ENCODE data around the gene GNG7. TPM values are rescaled to one million over a fixed set of nuclear protein-coding genes. Genes with fewer than 3 reads are reported as not detected.
"Not testable (repeated sequence)": the region's sequence is repeated elsewhere in the genome, so short reads cannot be mapped to it uniquely, and the experiment has no call there.

GNG7 gene
- total RNA-seq, 1 donor from 2014 or later = 0.64 TPM

- DNase-seq (ENCODE audit: low read depth in 2 of 2) = no peak
Observed at GRCh38 chr19:2625434-2625833, 77.1 kb downstream of the GNG7 start.

GRCh38 chr19:2624537-2625091 lies 77.9 kb downstream of the GNG7 start:
- DNase-seq (ENCODE audit: low read depth in 2 of 2) = no peak

GRCh38 chr19:2623798-2624197 lies 78.7 kb downstream of the GNG7 start:
- DNase-seq (ENCODE audit: low read depth in 2 of 2) = no peak

DNA sequence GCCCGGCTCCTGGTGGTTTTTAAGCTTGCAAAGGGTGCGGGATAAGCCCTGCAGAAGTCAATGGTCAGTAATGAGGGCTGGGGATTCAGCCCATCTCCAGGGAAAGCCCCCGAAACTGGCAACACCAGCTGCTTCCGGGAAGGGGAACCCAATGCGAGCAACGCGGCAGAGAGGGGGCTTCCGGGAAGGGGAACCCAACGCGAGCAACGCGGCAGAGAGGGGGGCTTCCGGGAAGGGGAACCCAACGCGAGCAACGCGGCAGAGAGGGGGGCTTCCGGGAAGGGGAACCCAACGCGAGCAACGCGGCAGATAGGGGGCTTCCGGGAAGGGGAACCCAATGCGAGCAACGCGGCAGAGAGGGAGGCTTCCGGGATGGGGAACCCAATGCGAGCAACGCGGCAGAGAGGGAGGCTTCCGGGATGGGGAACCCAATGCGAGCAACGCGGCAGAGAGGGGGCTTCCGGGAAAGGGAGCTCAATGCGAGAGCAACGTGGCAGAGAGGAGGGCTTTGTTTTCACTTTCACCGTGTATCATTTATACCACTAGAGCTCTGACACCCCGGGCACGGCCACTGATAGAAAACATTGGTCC lies 80.0 kb downstream of the GNG7 start:
- DNase-seq (ENCODE audit: low read depth in 2 of 2) = not testable (repeated sequence)

DNA sequence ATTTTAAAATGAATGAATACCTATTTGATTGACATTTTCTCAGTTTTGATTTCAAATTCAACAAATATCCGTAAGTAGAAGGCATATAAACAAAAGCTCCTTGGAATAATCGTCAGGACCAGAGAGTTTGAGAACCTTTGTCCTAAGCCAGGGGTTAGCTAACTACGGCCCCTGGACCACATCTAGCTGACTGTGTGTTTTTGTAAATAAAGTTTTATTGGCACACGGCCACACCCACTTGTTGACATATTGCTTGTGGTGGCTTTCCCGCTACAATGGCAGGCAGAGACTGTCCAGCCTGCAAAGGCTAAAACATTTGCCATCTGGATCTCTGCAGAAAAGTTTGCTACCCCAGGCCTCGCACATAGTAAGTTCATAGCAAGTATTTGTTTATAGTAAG lies 83.4 kb downstream of the GNG7 start:
- DNase-seq (ENCODE audit: low read depth in 2 of 2) = no peak

- peak in 1 of 2 donors; percentile 63 for DNase-seq (ENCODE audit: low read depth in 2 of 2)
Observed at GRCh38 chr19:2618611-2619010, 83.9 kb downstream of the GNG7 start.

GRCh38 chr19:2617393-2618165 lies 84.9 kb downstream of the GNG7 start:
- no peak for DNase-seq (ENCODE audit: low read depth in 2 of 2)

GRCh38 chr19:2616741-2617392 lies 85.6 kb downstream of the GNG7 start:
- peak in 1 of 2 donors; percentile 44 for DNase-seq (ENCODE audit: low read depth in 2 of 2)

DNA sequence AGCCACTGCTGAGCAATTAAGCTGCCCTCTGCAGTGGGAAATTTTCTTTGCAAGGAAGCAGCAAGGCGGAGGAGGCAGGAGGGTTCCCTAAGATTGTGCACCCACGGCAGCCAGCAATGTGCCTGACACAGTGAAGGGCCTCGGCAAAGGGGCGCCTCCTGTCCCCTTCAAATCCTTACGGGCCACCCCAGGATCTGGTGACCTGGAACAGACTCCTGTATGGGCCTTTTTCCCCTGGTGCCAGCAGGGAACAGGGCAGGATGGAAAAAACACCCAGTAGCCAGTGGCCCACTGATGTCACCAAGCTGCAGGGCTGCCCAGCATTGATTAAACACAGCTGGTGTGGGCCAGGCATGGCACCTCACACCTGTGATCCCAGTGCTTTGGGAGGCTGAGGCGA lies 86.7 kb downstream of the GNG7 start:
- DNase-seq (ENCODE audit: low read depth in 2 of 2) = no peak

DNA sequence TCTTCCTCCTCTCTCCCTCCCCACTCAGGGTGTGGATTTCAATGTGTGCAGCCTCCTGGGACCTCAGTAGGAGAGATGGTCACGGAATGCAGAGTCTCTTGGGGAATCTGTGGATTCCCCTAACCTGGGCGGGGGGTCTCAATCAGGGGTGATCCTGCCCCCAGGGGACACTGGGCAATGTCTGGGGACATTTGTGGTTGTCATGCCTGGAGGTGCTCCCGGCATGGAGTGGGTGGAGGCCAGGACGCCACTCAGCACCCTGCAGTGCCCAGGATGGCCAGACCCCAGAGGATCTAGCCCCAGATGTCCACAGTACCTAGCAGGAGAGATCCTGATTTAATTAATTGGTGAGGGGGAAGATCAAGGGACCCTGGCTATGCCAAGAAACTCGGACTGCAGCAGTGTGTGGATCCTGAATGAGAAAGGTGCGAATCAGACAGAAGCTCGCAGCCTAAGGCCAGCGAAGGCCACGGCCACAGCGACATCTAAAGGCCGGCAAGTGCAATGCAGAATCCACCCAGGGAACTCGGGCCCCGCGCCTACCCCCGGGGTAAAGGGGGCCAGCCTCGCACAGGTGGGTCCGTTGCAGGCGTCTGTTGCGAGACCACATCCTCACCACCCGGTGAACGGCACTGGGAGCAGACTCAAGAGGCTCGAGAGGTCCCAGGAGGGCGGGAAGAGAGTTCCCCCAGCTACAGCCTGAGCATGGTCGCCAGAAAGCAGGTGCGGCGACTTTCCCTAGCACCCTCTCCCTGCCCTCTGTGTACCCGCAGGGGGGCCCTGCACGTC lies 88.8 kb downstream of the GNG7 start:
- DNase-seq (ENCODE audit: low read depth in 2 of 2) = peak in 1 of 2 donors; percentile 42

DNA sequence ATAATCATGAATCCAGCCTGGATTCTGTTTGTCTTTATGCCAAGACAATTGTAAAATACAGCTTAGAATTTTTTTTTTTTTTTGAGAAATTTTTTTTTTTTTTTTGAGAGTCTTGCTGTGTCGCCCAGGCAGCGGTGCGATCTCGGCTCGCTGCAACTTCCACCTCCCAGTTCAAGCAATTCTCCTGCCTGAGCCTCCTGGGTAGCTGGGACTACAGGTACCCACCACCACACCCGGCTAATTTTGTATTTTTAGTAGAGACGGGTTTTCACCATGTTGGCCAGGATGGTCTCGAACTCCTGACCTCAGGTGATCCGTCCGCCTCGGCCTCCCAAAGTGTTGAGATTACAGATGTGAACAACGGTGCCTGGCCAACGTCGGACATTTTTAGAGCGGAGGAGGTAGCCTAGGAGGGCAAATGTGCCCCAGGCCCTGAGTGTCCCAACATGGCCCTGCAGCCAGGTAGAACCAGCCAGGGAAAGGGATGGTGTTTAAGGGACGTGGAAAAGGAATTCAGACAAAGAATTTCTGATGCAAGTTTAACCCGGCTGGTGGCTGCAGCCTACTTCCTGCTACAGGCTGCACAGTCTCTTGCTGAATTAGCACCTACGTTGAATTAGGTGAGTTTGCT lies 89.8 kb downstream of the GNG7 start:
- DNase-seq (ENCODE audit: low read depth in 2 of 2) = no peak

GRCh38 chr19:2611483-2612464 lies 90.7 kb downstream of the GNG7 start:
- no peak for DNase-seq (ENCODE audit: low read depth in 2 of 2)

DNA sequence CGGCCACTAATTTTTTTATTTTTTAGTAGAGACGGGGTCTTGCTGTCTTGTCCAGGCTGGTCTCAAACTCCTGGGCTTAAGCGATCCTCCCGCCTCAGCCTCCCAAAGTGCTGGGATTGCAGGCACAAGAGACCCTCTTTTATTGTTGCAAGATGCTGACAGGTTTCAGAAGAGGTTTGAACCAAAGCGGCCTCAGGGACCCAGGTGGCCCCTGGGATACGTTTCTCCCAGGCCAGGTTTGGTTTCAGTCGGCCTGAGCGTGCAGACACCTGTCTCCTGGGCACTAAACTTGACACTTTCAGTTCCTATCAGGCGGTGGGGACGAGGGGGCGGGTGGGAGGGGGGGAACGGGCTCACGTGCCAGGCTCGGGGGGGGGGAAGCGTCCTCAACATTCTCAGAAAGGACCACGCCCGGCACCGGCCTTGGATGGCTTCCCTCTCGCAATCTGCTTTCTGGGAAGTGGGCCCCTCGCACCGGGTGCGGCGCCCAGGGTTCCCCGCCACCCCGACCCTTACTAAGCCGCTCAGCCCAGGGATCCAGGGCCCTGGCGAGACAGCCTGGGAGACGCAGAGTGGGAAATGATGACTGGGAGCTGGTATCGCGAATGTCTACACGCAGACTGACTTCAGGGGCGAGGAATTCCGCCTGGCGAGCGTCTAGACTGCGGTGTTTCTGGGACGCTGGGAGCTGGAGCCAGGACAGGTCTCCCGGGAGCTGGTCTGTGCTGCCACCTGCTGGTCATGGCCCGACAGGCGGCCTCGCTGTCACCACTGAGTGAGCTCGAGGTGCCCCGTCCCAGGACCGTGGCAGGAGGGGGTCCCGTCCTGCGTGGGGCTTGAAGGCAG lies 91.6 kb downstream of the GNG7 start:
- peak; percentile 64 to 89 for DNase-seq (ENCODE audit: low read depth in 2 of 2)

- no peak for DNase-seq (ENCODE audit: low read depth in 2 of 2)
Observed at GRCh38 chr19:2609389-2610116, 92.9 kb downstream of the GNG7 start.

GRCh38 chr19:2609034-2609388 lies 93.5 kb downstream of the GNG7 start:
- not testable (repeated sequence) for DNase-seq (ENCODE audit: low read depth in 2 of 2)

DNA sequence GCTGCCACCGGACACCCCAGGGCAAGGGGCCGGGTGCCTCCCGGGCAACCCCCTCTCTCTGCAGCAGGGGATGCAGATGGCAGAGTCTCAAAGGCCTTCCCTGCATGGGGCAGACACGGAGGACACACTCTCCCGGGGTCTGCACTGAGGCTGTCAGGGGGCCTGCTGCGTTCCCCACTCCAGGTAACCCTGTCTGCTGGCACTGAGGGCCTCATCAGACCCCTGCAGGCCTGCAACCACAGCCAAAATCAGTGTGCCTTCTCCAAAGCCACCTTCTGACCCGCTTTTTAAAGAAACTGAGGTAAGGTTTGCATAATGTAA lies 93.9 kb downstream of the GNG7 start:
- no peak for DNase-seq (ENCODE audit: low read depth in 2 of 2)

- DNase-seq (ENCODE audit: low read depth in 2 of 2) = no peak
Observed at GRCh38 chr19:2607712-2608601, 94.5 kb downstream of the GNG7 start.
